KMS-11 (cell line): ENCODE data around the gene UNC119B.

ENCODE experiments used
- H2AFZ ChIP-seq: fragments of 200-600 bp; sonication (generic); 2 replicates; pipeline ENCODE4 v1.6.1; 2016; ENCODE audit warnings: antibody characterized with exemption, mixed run types, low read depth
- H3K27ac ChIP-seq: fragments of 200-600 bp; sonication (generic); 2 replicates; pipeline ENCODE4 v1.6.1; 2016; ENCODE audit warnings: mild to moderate bottlenecking, mixed run types
- H3K27me3 ChIP-seq: fragments of 200-600 bp; sonication (generic); 2 replicates; pipeline ENCODE4 v1.6.1; 2017; ENCODE audit warnings: mild to moderate bottlenecking, low read depth, mixed run types, moderate library complexity; ENCODE audit not compliant: insufficient read depth
- H3K36me3 ChIP-seq: fragments of 200-600 bp; sonication (generic); 2 replicates; pipeline ENCODE4 v1.6.1; 2017; ENCODE audit warnings: mild to moderate bottlenecking, mixed run types; ENCODE audit not compliant: insufficient read depth
- H3K4me1 ChIP-seq: fragments of 200-600 bp; sonication (generic); 2 replicates; pipeline ENCODE4 v1.6.1; 2016; ENCODE audit warnings: mild to moderate bottlenecking, low read depth, mixed run types; ENCODE audit not compliant: poor library complexity, severe bottlenecking
- H3K4me2 ChIP-seq: fragments of 200-600 bp; sonication (generic); 2 replicates; pipeline ENCODE4 v1.7.0; 2016; ENCODE audit warnings: mild to moderate bottlenecking, mixed run types
- H3K4me3 ChIP-seq: fragments of 200-600 bp; sonication (generic); IDR thresholded peaks from 2 replicates; pipeline ENCODE4 v1.6.1; 2017; ENCODE audit warnings: low read depth, low read length, mixed read lengths; ENCODE audit not compliant: insufficient read depth
- H3K79me2 ChIP-seq: fragments of 200-600 bp; sonication (generic); 2 replicates; pipeline ENCODE4 v1.6.1; 2016; ENCODE audit warnings: low read depth, mixed run types; ENCODE audit not compliant: insufficient read depth
- H3K9ac ChIP-seq: fragments of 200-600 bp; sonication (generic); 2 replicates; pipeline ENCODE4 v1.6.1; 2016; ENCODE audit warnings: mild to moderate bottlenecking, mixed run types
- H4K20me1 ChIP-seq: fragments of 200-600 bp; sonication (generic); 2 replicates; pipeline ENCODE4 v1.6.1; 2016; ENCODE audit warnings: mild to moderate bottlenecking, mixed run types; ENCODE audit not compliant: insufficient read depth
- TF ChIP-seq, protein P1 (sequence below): fragments of 200-600 bp; sonication (generic); conservative IDR thresholded peaks from 2 replicates; pipeline ENCODE4 v1.6.1; 2017; ENCODE audit warnings: low read depth, mild to moderate bottlenecking, antibody characterized with exemption, low read length, moderate library complexity, mixed read lengths

The UNC119B gene

DNA sequence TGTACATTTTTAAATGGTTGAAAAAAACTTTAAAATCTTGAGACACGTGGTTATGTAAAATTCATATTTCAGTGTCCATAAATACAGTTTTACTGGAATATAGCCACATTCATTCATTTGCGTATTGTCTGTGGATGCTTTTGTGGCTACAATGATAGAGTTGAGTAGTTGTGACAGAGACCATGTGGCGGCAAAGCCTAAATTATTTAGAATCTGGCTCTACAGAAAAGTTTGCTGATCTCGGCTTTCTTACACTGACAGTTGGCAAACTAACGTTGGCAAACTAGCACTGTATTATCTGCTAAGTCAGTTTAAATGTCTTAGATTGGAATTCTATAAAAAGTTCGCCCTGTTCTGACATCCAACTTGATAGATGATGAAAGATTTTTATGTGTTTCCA is 2.4 kb downstream of the UNC119B start:
- no peaks in the 10 kb centered on the region for H3K79me2 ChIP-seq
- no peaks in the 10 kb centered on the region for H3K36me3 ChIP-seq
- H3K9ac ChIP-seq: no peak overlapping the region
- H3K4me3 ChIP-seq: no peak overlapping the region
- no peak overlapping the region for H3K4me2 ChIP-seq
- no peaks in the 10 kb centered on the region for H3K27me3 ChIP-seq
- TF ChIP-seq, protein P1, sequence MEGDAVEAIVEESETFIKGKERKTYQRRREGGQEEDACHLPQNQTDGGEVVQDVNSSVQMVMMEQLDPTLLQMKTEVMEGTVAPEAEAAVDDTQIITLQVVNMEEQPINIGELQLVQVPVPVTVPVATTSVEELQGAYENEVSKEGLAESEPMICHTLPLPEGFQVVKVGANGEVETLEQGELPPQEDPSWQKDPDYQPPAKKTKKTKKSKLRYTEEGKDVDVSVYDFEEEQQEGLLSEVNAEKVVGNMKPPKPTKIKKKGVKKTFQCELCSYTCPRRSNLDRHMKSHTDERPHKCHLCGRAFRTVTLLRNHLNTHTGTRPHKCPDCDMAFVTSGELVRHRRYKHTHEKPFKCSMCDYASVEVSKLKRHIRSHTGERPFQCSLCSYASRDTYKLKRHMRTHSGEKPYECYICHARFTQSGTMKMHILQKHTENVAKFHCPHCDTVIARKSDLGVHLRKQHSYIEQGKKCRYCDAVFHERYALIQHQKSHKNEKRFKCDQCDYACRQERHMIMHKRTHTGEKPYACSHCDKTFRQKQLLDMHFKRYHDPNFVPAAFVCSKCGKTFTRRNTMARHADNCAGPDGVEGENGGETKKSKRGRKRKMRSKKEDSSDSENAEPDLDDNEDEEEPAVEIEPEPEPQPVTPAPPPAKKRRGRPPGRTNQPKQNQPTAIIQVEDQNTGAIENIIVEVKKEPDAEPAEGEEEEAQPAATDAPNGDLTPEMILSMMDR: no peak
- H3K4me1 ChIP-seq: peaks cover 17% of the 10 kb centered on the region
- no peak overlapping the region for H2AFZ ChIP-seq
- H3K27ac ChIP-seq: no peak overlapping the region
- H4K20me1 ChIP-seq: no peaks in the 10 kb centered on the region

DNA sequence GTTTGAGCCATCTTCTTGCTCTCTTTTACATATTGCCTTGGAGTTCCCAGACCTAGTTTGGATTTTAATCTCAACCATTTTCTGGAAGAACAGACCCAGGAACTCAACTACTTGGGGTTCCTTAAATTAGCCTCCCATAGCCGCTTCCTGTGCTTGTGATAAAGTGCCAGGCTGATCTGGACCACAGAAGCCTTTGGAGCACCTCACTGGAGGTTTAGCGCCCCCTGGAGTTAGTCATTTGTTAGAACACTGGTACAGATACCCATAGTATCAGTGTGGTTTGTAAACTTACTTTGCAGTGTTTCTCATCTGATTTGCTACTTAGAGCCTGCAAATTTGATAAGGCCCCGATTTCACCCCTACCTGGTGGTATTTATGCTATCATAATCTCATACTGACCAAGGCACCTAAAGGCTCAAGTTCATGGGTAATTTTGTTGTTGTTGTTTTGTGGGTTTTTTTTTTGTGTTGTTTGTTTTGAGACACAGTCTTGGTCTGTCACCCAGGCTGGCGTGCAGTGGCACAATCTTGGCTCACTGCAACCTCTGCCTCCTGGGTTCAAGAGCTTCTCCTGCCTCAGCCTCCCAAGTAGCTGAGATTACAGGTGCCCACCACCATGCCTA is 3.7 kb downstream of the UNC119B start:
- no peaks in the 10 kb centered on the region for H3K79me2 ChIP-seq
- no peak overlapping the region for H2AFZ ChIP-seq
- no peaks in the 10 kb centered on the region for H4K20me1 ChIP-seq
- TF ChIP-seq, protein P1: peak; percentile 85
- H3K4me1 ChIP-seq: peaks cover 17% of the 10 kb centered on the region
- H3K9ac ChIP-seq: no peak overlapping the region
- H3K36me3 ChIP-seq: no peaks in the 10 kb centered on the region
- no peak overlapping the region for H3K4me3 ChIP-seq
- H3K4me2 ChIP-seq: no peak overlapping the region
- no peaks in the 10 kb centered on the region for H3K27me3 ChIP-seq
- H3K27ac ChIP-seq: no peak overlapping the region

DNA sequence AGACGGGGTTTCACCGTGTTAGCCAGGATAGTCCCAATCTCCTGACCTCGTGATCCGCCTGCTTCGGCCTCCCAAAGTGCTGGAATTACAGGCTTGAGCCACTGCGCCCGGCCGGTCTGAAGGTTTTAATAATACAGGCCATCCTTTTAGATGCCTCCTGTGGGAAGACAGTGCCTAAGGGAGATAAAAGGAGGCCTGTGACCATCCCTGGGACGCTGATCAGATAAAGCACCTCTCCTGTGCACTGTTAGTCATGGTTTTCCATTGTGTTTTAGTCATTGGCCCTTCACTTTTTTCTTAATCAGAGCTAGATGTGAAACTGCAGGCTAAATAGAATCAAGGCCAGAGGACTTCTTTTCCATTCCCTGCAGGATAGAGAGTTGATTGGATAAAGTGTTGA is 7.8 kb downstream of the UNC119B start:
- Histone ChIP-seq H3K4me2 (no peak overlapping the region), H3K4me1 (peaks cover 7% of the 10 kb centered on the region), H3K4me3 (no peak overlapping the region), H2AFZ (no peak overlapping the region), H3K9ac (no peak overlapping the region), H3K27me3 (no peaks in the 10 kb centered on the region), H4K20me1 (no peaks in the 10 kb centered on the region), H3K79me2 (no peaks in the 10 kb centered on the region), H3K36me3 (no peaks in the 10 kb centered on the region), H3K27ac (no peak overlapping the region)
- TF ChIP-seq, protein P1: no peak

DNA sequence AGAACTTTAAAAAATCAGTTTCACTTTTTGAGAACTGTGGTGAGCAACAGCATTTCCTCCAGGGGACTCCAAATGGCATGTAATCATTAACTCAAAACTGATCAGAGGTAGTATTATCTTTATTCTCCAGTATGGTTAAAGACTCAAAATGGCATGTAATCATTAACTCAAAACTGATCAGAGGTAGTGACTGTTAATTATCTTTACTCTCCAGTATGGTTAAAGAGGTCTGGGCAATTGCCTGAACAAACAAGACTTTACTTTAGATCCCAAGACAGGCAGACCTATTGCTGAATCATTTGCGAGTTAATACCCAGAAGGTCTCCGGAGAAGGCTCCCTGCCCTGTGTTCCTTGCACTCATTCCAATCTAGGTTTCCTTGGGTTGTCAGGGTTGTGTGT is 8.8 kb downstream of the UNC119B start:
- H3K4me1 ChIP-seq: peaks cover under 1% of the 10 kb centered on the region
- H3K4me3 ChIP-seq: no peak overlapping the region
- TF ChIP-seq, protein P1: no peak
- H3K36me3 ChIP-seq: no peaks in the 10 kb centered on the region
- H3K27ac ChIP-seq: no peak overlapping the region
- H3K27me3 ChIP-seq: no peaks in the 10 kb centered on the region
- no peaks in the 10 kb centered on the region for H4K20me1 ChIP-seq
- no peak overlapping the region for H2AFZ ChIP-seq
- no peak overlapping the region for H3K4me2 ChIP-seq
- H3K79me2 ChIP-seq: no peaks in the 10 kb centered on the region
- no peak overlapping the region for H3K9ac ChIP-seq
